Activated naive CD4-positive, alpha-beta T cell treated with anti-CD3 and anti-CD28 coated beads, Interleukin-2, amount 50 U/mL, for 16 hours (primary cell): ENCODE results near the gene FAM222B.
"Not testable (repeated sequence)": the region's sequence is repeated elsewhere in the genome, so short reads cannot be mapped to it uniquely, and the experiment has no call there.

Experiments used
- DNase-seq: peaks from one replicate; pipeline ENCODE4 v3.0.0-alpha.2; 2020

FAM222B gene

DNA sequence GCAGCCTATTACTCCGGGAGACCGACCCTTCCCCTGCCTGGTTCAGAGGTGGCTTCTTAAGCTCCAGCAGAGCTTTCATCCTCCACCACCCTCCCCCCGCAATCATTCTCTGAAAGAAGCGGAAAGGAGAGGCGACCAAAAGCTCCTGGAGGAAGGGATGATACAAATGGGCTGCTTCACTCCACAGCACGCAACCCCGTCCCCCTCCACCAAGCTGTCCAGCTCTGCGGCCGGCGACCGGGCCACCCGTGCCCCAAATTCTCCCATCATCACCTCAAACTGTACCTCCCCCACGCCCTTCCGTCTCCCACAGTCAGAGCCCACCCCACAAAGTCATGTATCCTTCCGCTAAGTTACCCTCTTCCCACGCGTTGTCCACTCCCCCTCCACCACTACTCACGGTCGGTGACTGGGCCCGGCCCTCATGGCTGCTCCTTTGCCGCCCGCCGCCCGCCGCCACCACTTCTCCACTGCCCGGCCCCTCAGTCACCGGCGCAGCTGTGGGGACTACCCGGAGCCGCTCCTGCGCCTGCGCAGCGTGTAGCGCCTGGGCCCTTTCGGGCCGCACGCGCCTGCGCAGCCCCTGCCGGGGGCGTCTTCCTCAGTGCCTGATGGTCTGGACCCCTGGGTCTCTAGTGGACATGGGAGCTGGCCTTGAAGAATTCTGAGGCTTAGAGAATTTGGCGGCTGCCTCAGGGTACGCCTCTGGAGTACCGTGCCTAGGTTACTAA lies at the start of gene FAM222B:
Gene FAM222B (minus strand): TSS at position 509 of the 731 bp plus-strand sequence. CDS start 76,123 bp downstream, outside the sequence.
- DNase-seq: peak; percentile 88

DNA sequence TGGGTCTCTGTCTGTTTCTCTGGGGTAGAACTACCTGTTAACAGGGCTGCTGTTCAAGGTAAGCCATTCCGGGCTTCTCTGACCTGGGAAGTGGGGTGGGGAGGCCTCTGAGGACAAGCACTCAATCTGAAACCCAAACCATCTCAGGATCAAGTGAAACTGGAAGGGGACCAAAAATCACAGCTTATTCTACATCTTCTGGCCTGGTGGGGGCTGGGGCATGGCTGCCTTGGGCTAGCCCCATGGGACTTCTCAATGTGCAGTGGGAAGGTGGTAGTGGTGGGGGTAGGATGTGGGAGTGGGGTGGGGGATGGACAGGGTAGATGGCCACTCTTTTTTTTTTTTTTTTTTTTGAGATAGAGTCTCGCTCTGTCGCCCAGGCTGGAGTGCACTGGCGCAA lies 49.4 kb upstream of the FAM222B start:
- DNase-seq: no peak

DNA sequence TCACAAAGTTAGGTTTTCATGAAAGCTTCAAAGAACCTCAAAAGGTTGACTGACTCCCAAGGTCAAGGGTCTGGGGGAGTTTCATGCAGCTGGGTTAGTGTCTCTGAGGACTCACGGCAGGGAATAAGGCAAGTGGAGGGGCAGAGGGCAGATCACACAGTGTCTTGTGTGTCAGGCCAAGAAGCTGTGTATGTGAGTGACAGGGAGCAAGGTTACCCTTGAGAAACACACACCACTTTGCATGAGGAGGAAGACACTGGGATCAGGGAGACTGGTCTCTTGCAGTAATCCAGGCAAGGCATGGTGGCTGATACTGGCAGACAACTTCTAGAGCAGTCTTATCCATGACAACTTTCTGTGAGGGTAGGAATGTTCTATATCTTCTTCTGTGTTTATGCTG lies 48.6 kb upstream of the FAM222B start:
- no peak for DNase-seq

GRCh38 chr17:28889996-28890395 lies 47.4 kb upstream of the FAM222B start:
- DNase-seq: no peak

GRCh38 chr17:28888832-28889231 lies 46.2 kb upstream of the FAM222B start:
- no peak for DNase-seq

DNA sequence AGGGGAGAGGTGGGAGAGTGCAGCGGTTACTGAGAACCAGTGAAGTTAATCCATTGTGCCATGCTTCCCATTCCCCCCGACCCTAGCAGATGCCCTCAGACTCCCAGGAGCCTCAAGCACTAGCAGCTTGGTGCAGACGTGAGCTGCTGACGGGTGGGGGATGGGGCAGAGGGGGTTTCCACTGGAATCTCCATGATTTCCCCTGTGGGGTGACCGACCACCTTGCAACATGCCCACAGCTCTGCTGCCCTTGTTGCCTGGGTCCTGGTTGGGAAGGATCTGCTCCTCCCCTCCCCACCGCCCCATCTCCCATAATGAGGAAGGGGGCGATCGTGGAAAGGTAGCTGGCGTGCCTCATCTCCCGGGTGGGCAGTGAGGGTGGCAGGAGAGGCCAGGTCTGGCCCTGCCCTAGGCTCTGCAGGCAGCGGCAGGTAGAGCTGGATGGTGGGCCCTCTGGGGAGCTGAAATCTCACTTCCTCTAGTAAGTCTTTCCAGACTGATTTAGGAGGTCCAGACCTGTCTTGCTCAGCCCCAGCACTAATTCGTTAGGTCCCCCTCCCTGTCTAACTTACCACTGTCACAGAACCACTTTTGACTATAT lies 45.4 kb upstream of the FAM222B start:
- DNase-seq: no peak

DNA sequence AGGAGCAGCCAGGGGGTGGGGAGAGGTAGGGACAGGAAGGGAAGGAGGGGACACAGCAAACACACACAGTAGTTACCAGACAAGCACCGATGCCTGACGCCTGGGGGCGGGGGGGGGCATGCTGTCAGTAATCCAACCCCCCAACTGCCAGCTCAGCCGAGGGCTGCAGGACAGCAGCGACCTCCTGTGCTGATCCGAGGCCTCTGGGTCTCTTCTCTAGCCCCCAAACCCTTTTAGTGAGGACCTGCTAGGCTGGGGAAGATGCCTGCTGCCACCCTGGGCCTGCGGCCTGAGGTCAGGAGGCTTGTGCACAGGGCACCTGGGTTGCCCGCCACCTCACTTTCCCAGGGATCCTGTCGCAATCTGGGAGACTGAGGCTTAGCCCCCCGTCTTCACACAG lies 43.4 kb upstream of the FAM222B start:
- no peak for DNase-seq

GRCh38 chr17:28885363-28885762 lies 42.8 kb upstream of the FAM222B start:
- DNase-seq: no peak

GRCh38 chr17:28883967-28884702 lies 41.5 kb upstream of the FAM222B start:
- DNase-seq: no peak

GRCh38 chr17:28882154-28882895 lies 39.7 kb upstream of the FAM222B start:
- DNase-seq: no peak

GRCh38 chr17:28881533-28882056 lies 39.0 kb upstream of the FAM222B start:
- no peak for DNase-seq

DNA sequence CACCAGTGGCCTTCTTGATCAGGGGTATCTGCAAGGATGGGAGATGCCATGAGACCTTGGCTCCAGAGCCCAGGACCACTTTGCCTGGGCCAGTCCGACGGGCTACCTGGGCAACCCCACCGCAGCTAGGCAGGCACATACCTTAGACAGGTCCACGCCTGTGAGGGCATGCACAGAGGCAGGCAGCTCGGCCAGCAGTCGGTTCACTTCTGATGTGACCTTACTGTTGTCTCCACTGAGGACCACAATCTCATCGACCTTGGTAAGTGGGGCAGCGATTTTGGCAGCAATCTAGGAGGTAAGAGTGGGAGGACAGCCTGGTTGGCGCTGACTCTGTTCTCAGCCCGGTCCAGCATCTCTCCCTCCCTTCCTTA lies 38.0 kb upstream of the FAM222B start:
- no peak for DNase-seq

GRCh38 chr17:28879886-28880571 lies 37.4 kb upstream of the FAM222B start:
- DNase-seq: no peak

- no peak for DNase-seq
These were observed 36.4 kb upstream of the FAM222B start for GRCh38 chr17:28878981-28879380.

DNA sequence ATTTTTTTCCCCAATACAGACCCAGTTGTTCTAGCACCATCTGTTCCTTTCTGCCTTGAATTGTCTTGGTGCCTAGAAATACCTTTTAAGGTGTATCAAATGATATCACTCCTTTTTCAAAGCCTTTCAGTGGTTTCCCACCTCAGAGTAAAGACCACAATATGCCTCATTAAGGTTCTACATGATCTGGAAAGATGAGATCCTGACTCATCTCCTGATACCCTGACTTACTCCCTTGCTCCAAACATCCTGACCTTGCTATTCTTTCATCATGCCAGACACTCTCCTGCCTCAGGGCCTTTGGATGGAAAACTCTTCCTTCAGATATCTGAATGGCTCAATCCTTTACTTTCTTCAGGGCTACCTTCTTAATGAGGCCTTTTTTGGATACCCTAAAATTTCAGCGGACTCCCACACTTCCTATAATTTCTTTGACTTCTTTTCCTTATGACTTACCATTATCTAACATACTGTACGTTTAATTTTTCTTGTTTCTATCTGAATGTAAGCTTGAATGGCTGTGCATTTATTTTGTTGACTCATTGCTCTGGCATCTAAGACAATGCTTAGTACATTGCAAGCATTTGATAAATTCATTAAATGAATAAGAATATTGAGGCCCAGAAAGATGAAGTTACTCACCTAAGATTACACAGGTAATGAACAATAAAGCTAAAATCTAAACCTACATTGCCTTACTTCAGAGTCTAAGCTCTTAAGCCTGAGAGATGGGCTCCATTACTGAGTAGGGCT lies 35.7 kb upstream of the FAM222B start:
- DNase-seq: no peak

GRCh38 chr17:28877150-28877711 lies 34.6 kb upstream of the FAM222B start:
- DNase-seq: not testable (repeated sequence)

GRCh38 chr17:28875848-28876550 lies 33.4 kb upstream of the FAM222B start:
- DNase-seq: no peak

GRCh38 chr17:28874750-28875149 lies 32.2 kb upstream of the FAM222B start:
- DNase-seq: no peak

- DNase-seq: no peak
These were observed 31.2 kb upstream of the FAM222B start for GRCh38 chr17:28873839-28874238.

GRCh38 chr17:28871056-28871579 lies 28.5 kb upstream of the FAM222B start:
- peak; percentile 36 for DNase-seq
